WTC11 (cell line): ENCODE results near the gene BAIAP2L1.

Experiments
- CREB1 ChIP-seq: sonication (generic); formaldehyde crosslinking; IDR thresholded peaks from 2 replicates; pipeline ENCODE4 v1.8.0; 2023; ENCODE audit warnings: mild to moderate bottlenecking, missing genetic modification reagents
- CTCF ChIP-seq: fragments of 200-600 bp; IDR thresholded peaks from 2 replicates; pipeline ENCODE4 v1.8.0; 2022; ENCODE audit warnings: antibody characterized with exemption
- GABPB1 ChIP-seq: sonication (generic); formaldehyde crosslinking; IDR thresholded peaks from 2 replicates; pipeline ENCODE4 v1.8.1; 2023; ENCODE audit warnings: mild to moderate bottlenecking, missing genetic modification reagents
- HMGA2 ChIP-seq: fragments of 250-450 bp; sonication (Bioruptor Pico); IDR thresholded peaks from 2 replicates; pipeline ENCODE4 v1.4.0; 2021; ENCODE audit warnings: mild to moderate bottlenecking, moderate library complexity
- JUN ChIP-seq: sonication (generic); formaldehyde crosslinking; IDR thresholded peaks from 2 replicates; pipeline ENCODE4 v1.8.0; 2023; ENCODE audit warnings: mild to moderate bottlenecking, missing genetic modification reagents
- USF2 ChIP-seq: sonication (generic); formaldehyde crosslinking; IDR thresholded peaks from 2 replicates; pipeline ENCODE4 v1.8.1; 2023; ENCODE audit warnings: mild to moderate bottlenecking, missing genetic modification reagents, moderate library complexity
- ZNF396 ChIP-seq: fragments of 250-450 bp; sonication (Bioruptor Pico); IDR thresholded peaks from 2 replicates; pipeline ENCODE4 v1.8.0; 2021; ENCODE audit warnings: mild to moderate bottlenecking, moderate library complexity, borderline replicate concordance

- no peak for TF ChIP-seq HMGA2 (CRISPR knock-in tag)
- no peak for TF ChIP-seq USF2 (CRISPR knock-in tag)
- TF ChIP-seq CTCF = no peak
- TF ChIP-seq ZNF396 (CRISPR knock-in tag) = no peak
- TF ChIP-seq GABPB1 = no peak
- no peak for TF ChIP-seq CREB1 (CRISPR knock-in tag)
- TF ChIP-seq JUN = no peak
Observed at GRCh38 chr7:98282703-98283102, 118.2 kb downstream of the BAIAP2L1 start.
